Progenitor cell of endocrine pancreas (in vitro differentiated cells): ENCODE data around the gene CEND1. TPM values are rescaled to one million over a fixed set of nuclear protein-coding genes. Genes with fewer than 3 reads are reported as not detected.

Experiments
- DNase-seq: peaks from one replicate; pipeline ENCODE4 v3.0.0; 2021; ENCODE audit warnings: low spot score; ENCODE audit not compliant: unreplicated experiment
- H3K27ac Mint-ChIP-seq: 2 replicates; pipeline ENCODE4 v1.8.0; 2021; ENCODE audit warnings: mild to moderate bottlenecking, moderate library complexity, mixed read lengths
- H3K27me3 Mint-ChIP-seq: 2 replicates; pipeline ENCODE4 v1.8.0; 2021; ENCODE audit warnings: mixed read lengths
- H3K36me3 Mint-ChIP-seq: 2 replicates; pipeline ENCODE4 v1.8.0; 2022; ENCODE audit warnings: mixed read lengths; ENCODE audit not compliant: insufficient read depth
- H3K4me1 Mint-ChIP-seq: 2 replicates; pipeline ENCODE4 v1.8.0; 2021; ENCODE audit warnings: low read depth, mixed read lengths
- H3K4me3 Mint-ChIP-seq: 2 replicates; pipeline ENCODE4 v1.8.0; 2021; ENCODE audit warnings: low read depth, mild to moderate bottlenecking, moderate library complexity, mixed read lengths
- H3K9me3 Mint-ChIP-seq: 2 replicates; pipeline ENCODE4 v1.8.0; 2021; ENCODE audit warnings: low read depth, mixed read lengths
- CTCF ChIP-seq: fragments of 200-600 bp; sonication (generic); IDR thresholded peaks from one replicate; pipeline ENCODE4 v1.5.0; 2021; ENCODE audit warnings: antibody characterized with exemption, mild to moderate bottlenecking; ENCODE audit not compliant: unreplicated experiment
- total RNA-seq: library from RNA; stranded (reverse); gene quantifications from 2 replicates; pipeline ENCODE4 v1.2.1, GENCODE V29; 2021

The CEND1 gene
- total RNA-seq, 1 donor from 2014 or later, result not detected

GRCh38 chr11:788953-789940, 643 bp downstream of the CEND1 start:
- TF ChIP-seq CTCF, result no peak
- no peaks in the 10 kb centered on the region for H3K4me1 Mint-ChIP-seq
- no peak overlapping the region for H3K4me3 Mint-ChIP-seq
- H3K27ac Mint-ChIP-seq, result no peak overlapping the region
- H3K9me3 Mint-ChIP-seq, result no peaks in the 10 kb centered on the region
- H3K36me3 Mint-ChIP-seq, result no peaks in the 10 kb centered on the region
- H3K27me3 Mint-ChIP-seq, result no peaks in the 10 kb centered on the region
- DNase-seq, result no peak

GRCh38 chr11:788009-788640, 1.8 kb downstream of the CEND1 start:
- no peaks in the 10 kb centered on the region for H3K9me3 Mint-ChIP-seq
- no peak overlapping the region for H3K27ac Mint-ChIP-seq
- H3K27me3 Mint-ChIP-seq, result no peaks in the 10 kb centered on the region
- H3K36me3 Mint-ChIP-seq, result peaks cover 3% of the 10 kb centered on the region
- H3K4me1 Mint-ChIP-seq, result peaks cover 6% of the 10 kb centered on the region
- no peak for TF ChIP-seq CTCF
- no peak overlapping the region for H3K4me3 Mint-ChIP-seq
- DNase-seq, result no peak

- H3K27ac Mint-ChIP-seq, result no peak overlapping the region
- no peak for TF ChIP-seq CTCF
Measured at GRCh38 chr11:787084-787675, 2.7 kb downstream of the CEND1 start.

GRCh38 chr11:786235-787083, 3.4 kb downstream of the CEND1 start:
- no peak overlapping the region for H3K4me3 Mint-ChIP-seq
- peaks cover 6% of the 10 kb centered on the region for H3K4me1 Mint-ChIP-seq
- H3K9me3 Mint-ChIP-seq, result no peaks in the 10 kb centered on the region
- no peaks in the 10 kb centered on the region for H3K27me3 Mint-ChIP-seq
- no peak for DNase-seq
- TF ChIP-seq CTCF, result no peak
- H3K36me3 Mint-ChIP-seq, result peaks cover 3% of the 10 kb centered on the region
- peak overlapping the region; percentile 74 for H3K27ac Mint-ChIP-seq

More at GRCh38 chr11:787084-787675, 2.7 kb downstream of the CEND1 start:
- peaks cover 3% of the 10 kb centered on the region for H3K36me3 Mint-ChIP-seq
- H3K4me3 Mint-ChIP-seq, result no peak overlapping the region
- peaks cover 6% of the 10 kb centered on the region for H3K4me1 Mint-ChIP-seq
- no peak for DNase-seq
- H3K9me3 Mint-ChIP-seq, result no peaks in the 10 kb centered on the region
- H3K27me3 Mint-ChIP-seq, result no peaks in the 10 kb centered on the region
